ENCODE results near the gene TBPL2.
"Not testable (repeated sequence)": the region's sequence is repeated elsewhere in the genome, so short reads cannot be mapped to it uniquely, and the experiment has no call there.

Gene TBPL2

GRCh38 chr14:55440385-55440784, at the start of gene TBPL2:
TSS of gene TBPL2 (minus strand) at chr14:55440616. CDS start at chr14:55440449, 167 bp downstream.
- in situ Hi-C loops (cut with HindIII; ENCODE audit: low pct_ligation_motif_present, low pct_unique_long_range_greater_than_20kb, low sequenced_read_pairs) = no loop called here
- no peak for DNase-seq

GRCh38 chr14:55488204-55488603, 47.8 kb upstream of the TBPL2 start:
- in situ Hi-C loops (cut with HindIII; ENCODE audit: low pct_ligation_motif_present, low pct_unique_long_range_greater_than_20kb, low sequenced_read_pairs) = no loop called here

GRCh38 chr14:55482936-55483605, 42.7 kb upstream of the TBPL2 start:
- in situ Hi-C loops (cut with HindIII; ENCODE audit: low pct_ligation_motif_present, low pct_unique_long_range_greater_than_20kb, low sequenced_read_pairs) = no loop called here
- no peak for DNase-seq

More at GRCh38 chr14:55488204-55488603, 47.8 kb upstream of the TBPL2 start:
- no peak for DNase-seq

- in situ Hi-C loops (cut with HindIII; ENCODE audit: low pct_ligation_motif_present, low pct_unique_long_range_greater_than_20kb, low sequenced_read_pairs) = no loop called here
- no peak for DNase-seq
These were observed 41.4 kb upstream of the TBPL2 start for GRCh38 chr14:55481769-55482168.

DNA sequence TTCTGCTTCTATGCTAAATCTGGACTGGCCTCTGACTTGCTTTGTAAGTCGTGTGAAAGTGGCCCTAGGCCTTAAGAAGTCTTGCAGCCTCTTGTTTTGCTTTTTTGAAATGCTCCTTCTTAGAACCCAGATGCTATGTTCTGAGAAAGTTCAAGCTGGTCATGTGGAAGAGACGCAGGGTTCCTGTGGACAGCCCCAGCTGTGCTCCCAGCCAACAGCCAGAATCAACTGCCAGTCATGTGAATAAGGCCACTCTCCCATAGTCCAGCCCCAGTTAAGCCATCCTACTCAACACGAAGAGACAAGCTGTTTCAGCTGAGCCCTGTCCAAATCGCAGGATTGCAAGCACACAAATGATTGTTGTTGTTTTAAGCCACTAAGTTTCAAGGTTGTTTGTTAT, 37.3 kb upstream of the TBPL2 start:
- no peak for DNase-seq
- in situ Hi-C loops (cut with HindIII; ENCODE audit: low pct_ligation_motif_present, low pct_unique_long_range_greater_than_20kb, low sequenced_read_pairs) = no loop called here

- in situ Hi-C loops (cut with HindIII; ENCODE audit: low pct_ligation_motif_present, low pct_unique_long_range_greater_than_20kb, low sequenced_read_pairs); DNase-seq: not testable (repeated sequence)
These were observed 36.0 kb upstream of the TBPL2 start for GRCh38 chr14:55476448-55476847.

GRCh38 chr14:55473786-55474185, 33.4 kb upstream of the TBPL2 start:
- in situ Hi-C loops (cut with HindIII; ENCODE audit: low pct_ligation_motif_present, low pct_unique_long_range_greater_than_20kb, low sequenced_read_pairs) = no loop called here
- no peak for DNase-seq

DNA sequence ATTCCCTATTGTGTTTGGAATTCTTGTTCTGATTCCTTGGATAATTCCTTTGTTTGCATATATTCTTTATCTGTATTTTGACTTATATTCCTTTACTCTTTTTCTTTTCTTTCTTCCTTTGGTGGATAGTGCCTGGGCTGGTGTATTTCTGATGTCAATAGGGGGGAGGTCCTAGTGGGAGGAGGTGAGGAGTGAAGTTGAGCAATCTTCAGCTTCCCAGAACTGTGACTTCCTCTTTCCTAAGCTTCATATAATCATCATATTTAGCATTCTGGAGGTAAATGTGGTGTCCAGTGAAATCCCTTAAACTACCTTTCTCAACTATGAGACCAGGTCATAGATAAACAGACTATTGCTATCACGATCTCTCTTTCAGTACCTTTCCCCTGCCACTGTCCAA, 29.6 kb upstream of the TBPL2 start:
- in situ Hi-C loops (cut with HindIII; ENCODE audit: low pct_ligation_motif_present, low pct_unique_long_range_greater_than_20kb, low sequenced_read_pairs) = no loop called here
- no peak for DNase-seq

DNA sequence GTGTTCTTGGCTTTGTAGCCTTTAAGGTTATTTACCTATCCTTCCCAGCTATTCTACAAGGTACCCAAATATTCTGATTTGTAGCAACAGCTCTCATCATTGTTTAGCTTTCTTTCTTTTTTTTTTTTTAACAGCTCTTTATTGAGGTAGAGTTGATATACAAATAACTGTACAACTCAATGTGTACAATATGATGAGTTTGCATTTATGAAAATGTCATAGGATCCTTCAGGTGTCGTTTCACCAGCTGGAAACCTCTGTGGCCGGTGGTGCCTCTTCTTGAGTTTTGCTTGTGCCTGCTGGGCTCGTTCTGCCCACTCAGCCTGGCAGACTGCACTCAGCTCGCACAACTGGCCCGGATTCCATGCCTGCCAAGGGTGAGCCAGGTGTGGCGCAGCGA, 26.9 kb upstream of the TBPL2 start:
- in situ Hi-C loops (cut with HindIII; ENCODE audit: low pct_ligation_motif_present, low pct_unique_long_range_greater_than_20kb, low sequenced_read_pairs) = no loop called here

DNA sequence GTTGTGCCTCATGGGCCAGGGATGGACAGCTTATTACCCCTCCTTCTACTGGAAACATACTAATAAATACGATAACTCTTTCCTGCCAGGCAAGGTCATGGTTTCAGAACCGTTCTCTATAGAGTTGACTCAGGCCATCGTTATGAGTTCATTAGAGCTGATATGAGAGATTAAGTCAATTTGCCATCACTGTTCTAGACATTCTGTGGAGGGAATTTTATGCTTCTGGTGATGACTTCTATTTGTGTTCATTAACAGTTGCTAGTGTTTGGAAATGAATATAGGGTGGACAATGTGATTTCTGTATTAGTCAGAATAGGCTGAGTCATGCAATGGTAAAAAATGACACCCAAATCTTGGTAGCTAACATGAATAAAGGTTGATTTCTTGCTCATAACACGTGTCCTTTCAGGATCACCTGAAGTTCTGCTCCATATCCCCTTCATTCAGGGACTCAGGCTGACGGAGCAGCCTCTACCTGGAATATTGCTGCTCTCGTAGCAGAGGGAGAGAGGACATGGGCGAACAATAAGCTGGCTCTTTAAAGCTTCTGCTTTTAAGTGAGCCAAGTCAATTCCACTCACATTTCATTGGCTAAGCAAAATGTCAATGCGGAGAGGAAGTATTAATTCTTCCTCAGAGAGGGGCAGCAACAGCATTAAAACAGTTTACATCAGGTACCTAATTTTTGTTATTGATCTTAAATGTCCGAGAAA, 18.5 kb upstream of the TBPL2 start:
- DNase-seq = peak; percentile 8
- in situ Hi-C loops (cut with HindIII; ENCODE audit: low pct_ligation_motif_present, low pct_unique_long_range_greater_than_20kb, low sequenced_read_pairs) = no loop called here

More for the DNA sequence above, 26.9 kb upstream of the TBPL2 start:
- DNase-seq = no peak

- in situ Hi-C loops (cut with HindIII; ENCODE audit: low pct_ligation_motif_present, low pct_unique_long_range_greater_than_20kb, low sequenced_read_pairs) = no loop called here
- no peak for DNase-seq
These were observed 17.1 kb upstream of the TBPL2 start for GRCh38 chr14:55457496-55457895.

- in situ Hi-C loops (cut with HindIII; ENCODE audit: low pct_ligation_motif_present, low pct_unique_long_range_greater_than_20kb, low sequenced_read_pairs); DNase-seq: not testable (repeated sequence)
These were observed 16.0 kb upstream of the TBPL2 start for GRCh38 chr14:55456411-55456810.

GRCh38 chr14:55454264-55455002, 14.0 kb upstream of the TBPL2 start:
- in situ Hi-C loops (cut with HindIII; ENCODE audit: low pct_ligation_motif_present, low pct_unique_long_range_greater_than_20kb, low sequenced_read_pairs) = no loop called here
- peak; percentile 59 for DNase-seq

GRCh38 chr14:55451950-55452349, 11.5 kb upstream of the TBPL2 start:
- in situ Hi-C loops (cut with HindIII; ENCODE audit: low pct_ligation_motif_present, low pct_unique_long_range_greater_than_20kb, low sequenced_read_pairs) = no loop called here
- no peak for DNase-seq

DNA sequence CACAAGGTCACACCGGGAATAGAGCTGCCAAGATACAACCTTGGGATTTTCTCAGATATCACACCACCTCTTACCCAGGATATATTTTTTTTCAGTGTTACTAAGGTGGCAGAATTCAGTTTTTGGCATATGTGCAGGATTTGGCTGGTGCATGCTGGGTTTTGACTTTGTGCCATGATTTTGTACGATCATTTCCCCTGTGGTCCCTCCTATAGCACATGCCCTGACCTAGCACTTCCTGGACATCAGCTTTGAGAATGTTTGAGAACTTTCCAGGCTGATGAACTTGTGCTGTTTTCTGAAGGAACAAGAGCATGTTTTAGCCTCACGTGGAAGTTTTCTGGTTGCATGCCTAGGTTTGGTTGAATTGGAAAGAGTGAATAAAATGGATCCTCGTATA, 11.0 kb upstream of the TBPL2 start:
- DNase-seq = no peak

GRCh38 chr14:55450987-55451386, 10.6 kb upstream of the TBPL2 start:
- DNase-seq = no peak
- in situ Hi-C loops (cut with HindIII; ENCODE audit: low pct_ligation_motif_present, low pct_unique_long_range_greater_than_20kb, low sequenced_read_pairs) = no loop called here

More for the DNA sequence above, 11.0 kb upstream of the TBPL2 start:
- in situ Hi-C loops (cut with HindIII; ENCODE audit: low pct_ligation_motif_present, low pct_unique_long_range_greater_than_20kb, low sequenced_read_pairs) = no loop called here

- DNase-seq = no peak
- in situ Hi-C loops (cut with HindIII; ENCODE audit: low pct_ligation_motif_present, low pct_unique_long_range_greater_than_20kb, low sequenced_read_pairs) = no loop called here
These were observed 10.1 kb upstream of the TBPL2 start for GRCh38 chr14:55450539-55450938.

- no peak for DNase-seq
- in situ Hi-C loops (cut with HindIII; ENCODE audit: low pct_ligation_motif_present, low pct_unique_long_range_greater_than_20kb, low sequenced_read_pairs) = no loop called here
These were observed 9.7 kb upstream of the TBPL2 start for GRCh38 chr14:55450124-55450523.

DNA sequence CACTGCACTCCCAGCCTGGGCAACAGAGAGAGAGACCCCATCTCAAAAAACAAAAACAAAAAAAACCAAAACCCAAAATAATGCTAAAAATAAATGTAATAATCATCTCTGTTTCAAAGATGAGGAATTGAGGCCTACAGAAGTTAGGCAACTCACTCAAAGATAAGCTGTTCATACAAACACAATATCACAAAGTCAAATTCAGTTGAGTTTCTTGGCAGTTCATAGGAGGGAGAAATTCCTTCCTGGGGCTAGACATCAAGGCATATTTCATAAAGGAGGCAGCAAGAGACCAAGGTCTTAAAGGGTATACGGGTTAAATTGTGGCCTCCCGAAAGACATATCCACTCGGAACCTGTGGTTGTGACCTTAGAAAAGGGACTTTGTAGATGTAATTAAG, 8.7 kb upstream of the TBPL2 start:
- no peak for DNase-seq
- in situ Hi-C loops (cut with HindIII; ENCODE audit: low pct_ligation_motif_present, low pct_unique_long_range_greater_than_20kb, low sequenced_read_pairs) = no loop called here

Data from ACHN (cell line).